ENCODE measurements around the gene MFN2. TPM values are rescaled to one million over a fixed set of nuclear protein-coding genes. Genes with fewer than 3 reads are reported as not detected.

Gene MFN2
- polyA plus RNA-seq, 12 donors: 54.4 to 78.5 (median 64.4) TPM; not detected in 1

DNA sequence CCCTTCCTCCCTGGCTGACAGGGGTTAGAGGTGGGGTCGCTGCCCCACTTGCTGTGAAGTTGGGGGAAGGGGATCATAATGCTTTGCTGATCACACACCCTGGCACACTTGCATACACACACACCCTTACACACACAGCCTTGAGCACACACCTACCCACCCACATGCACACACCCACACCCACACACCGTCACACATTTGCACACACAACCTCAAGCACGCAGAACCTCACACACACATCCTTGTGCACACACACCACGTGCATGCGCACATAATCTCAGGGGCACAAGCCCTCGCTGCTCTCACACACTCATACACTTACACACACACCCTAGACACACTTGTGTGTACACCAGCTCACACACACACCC, 66.5 kb downstream of the MFN2 start:
- DNase-seq: no peak

DNA sequence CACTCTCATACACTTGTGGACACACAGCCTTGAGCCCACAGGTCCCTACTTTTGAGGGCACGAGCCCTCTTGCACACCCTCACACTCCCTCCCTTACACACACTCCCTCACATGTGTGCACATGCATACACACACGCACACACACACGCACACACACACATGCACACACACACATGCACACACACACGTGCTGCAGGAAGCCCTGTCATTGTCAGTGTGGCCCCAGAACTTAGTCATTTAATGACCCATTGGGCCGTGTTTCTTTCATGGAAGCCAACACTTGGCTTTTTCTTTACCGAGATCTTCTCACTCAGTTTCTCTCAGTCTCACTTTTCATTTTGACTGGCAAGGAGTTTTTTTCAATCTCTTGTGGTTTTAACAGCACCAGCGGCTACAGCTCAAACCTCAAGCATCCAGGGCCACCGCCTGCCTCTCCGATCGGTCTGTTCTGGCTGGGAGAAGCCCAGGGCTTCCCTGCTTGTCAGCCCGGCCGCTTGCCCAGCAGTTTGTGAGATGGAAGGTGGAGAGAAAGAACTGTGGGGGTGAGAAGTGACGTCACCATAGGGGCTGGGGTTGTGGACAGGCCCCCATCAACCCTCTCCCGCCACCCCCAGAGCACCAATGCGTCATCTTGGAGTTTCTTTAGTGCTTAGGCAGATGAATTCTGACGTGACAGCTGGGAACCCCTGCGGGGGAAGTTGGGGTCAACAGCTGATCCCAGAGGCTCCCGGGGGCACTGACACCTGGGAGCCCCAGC, 67.1 kb downstream of the MFN2 start:
- no peak for DNase-seq

DNA sequence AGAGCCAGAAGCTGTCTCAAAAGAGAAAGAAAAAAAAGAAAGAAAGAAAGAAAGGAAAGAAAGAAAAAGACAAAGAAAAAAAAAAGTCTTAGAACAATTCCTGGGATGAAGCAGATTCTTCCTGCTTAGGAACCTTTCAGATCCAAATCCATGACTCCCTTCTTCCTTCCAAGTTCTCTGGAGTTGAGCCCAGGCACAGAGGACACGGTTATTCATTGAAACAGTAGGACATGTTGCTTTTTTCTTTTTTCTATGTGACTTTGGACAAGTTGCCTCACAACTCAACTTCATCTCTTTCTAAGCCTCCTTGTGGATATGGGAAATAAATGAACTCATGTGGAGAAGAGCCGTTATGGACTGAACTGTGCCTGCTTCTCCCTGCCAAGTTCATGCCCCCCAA, 68.1 kb downstream of the MFN2 start:
- DNase-seq: peak; percentile 69

DNA sequence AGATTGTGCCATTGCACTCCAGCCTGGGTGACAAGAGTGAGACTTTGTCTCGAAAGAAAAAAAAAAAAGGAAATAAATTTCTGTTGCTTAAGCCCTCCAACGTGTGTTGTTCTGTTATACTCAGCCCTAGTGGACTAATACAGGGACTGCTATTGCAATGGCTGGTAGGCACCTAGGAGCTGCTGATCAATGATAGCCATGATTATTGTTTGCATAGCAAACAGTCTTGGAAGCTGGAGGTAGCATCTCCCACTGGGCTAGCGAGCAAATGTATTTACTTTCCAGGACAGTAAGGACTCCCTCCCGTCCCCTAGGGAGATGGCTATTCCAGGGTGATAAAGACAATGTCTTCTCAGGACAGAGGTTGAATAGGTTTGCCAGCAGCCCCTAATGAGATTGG, 69.4 kb downstream of the MFN2 start:
- DNase-seq: no peak

DNA sequence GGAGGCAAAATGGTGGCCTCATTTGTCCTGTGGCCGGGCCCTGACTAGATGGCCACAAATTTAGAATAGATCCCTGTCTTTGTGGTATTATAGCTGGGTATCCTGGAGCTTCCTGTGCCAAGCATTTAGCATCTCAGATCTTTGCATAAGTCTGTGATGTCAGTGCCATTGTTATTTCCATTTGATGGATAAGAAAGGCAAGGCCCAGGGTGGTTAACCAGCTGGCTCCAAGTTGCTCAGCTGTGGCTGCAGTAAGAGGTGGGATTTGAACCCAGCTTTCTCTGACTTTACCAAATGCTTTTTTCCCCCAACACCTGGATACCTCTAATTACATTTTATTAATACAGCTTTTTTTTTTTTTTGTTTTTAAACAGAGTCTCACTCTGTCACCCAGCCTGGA, 71.1 kb downstream of the MFN2 start:
- DNase-seq: no peak

DNA sequence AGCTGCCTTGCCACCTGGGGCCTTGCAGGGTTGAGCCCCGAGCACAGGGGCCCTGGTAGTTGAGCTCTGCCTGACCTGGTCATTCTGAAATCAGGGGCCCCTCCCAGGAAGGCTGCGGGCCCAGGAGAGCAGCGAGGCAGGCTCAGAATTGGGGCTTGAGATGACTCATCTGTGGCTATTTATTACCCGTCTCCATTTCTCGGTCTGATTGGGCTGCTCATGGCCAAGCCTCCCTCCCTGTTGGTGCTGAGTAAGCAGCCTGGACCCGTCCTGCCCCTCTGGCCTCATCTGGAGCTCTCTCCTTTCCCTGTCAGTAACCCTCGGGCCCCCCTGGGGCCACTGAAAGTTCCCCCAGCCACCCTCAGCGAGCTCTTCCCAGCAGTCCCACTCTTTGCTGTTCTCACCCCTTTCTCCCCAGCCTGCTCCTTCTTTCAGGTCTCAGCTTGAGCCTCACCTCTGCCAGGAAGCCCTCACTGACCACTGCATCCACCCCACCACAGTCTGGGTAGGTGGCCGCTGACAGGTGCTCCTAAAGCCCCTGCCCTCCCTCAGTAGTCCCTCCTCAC, 71.8 kb downstream of the MFN2 start:
- DNase-seq: peak; percentile 51

DNA sequence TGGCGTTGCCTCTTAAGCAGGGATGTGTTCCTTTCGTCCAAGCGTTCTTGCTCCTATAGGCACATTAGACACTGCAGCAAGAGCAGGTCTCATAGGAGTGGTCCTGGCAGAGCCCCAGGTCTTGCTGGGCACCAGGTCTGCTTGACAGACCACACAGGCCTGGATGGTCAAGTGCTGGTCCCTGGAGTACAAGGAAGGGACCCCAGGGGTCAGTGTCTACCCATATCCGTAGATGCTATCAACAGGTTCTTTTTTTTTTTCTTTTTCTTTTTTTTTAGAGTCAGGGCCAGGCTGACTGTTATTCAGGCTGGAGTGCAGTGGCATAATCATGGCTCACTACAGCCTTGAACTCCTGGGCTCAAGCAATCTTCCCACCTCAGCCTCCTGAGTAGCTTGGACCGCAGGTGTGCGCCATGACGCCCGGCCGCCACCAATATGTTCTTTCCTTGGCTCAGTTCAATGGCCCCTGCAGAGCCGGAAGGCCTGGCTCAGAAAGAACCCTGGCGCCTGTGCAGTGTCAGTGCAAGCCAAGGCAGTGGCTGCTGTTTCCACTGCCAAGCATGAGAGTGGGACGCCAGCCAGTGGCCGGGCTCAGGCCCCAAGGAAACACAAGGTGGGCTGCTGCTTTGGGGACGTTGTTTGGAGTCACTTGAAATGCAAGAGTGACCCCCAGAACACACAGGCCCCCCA, 72.9 kb downstream of the MFN2 start:
- peak; percentile 38 for DNase-seq

DNA sequence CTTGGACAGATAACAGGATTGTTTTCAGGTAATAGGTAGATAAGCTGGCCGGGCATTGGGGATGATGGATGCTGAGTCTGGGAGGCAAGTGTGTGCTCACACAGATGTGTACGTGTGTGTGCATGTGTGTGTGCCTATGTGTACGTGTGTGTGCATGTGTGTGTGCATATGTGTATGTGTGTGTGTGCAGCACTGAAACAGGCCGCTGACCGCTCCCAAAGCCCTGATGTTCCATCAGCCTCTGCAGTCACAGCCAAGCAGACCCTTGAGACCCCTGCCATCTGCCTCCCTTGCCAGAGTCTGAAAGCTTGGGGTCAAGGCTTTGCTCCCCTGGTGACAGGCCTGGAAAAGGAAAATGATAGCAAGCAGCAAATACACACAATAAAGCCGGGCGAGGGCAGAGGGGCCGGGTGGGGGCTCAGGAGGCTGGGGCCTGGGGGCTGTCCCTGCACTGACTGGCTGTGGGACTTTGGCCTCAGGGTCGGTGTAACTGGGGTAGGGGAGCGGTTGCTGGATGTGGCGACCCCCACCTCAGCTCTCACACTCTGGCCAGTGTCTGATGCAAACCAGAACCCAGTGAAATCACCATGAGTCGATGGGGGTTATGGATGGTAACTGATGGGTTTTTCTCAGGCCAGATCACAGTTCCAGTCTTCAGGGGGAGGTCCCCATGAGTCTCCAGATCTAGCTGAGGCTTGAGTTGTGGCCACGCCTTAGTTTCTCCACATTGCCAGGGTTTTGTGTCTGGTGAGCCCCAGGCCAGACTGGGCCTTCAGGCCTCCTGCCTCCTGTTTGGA, 73.7 kb downstream of the MFN2 start:
- DNase-seq: no peak

DNA sequence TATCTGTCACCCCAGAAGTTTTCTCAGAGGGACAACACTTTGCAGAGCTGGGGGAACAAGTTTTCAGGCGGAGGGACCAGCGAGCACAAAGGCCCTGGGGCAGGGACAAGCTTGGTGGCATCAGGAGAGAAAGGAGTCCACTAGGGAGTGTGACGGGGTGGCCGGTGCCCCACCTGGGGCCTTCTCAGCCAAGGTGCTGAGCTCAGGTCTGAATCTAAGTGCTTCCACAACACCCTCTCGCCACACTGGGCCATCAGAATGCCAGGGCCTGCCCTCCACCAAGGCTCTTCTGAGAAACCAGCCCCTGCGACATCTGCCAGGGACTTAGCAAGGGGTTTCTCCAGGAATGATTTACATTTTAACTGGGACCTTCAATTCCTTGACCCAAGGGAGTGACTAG, 75.0 kb downstream of the MFN2 start:
- no peak for DNase-seq

DNA sequence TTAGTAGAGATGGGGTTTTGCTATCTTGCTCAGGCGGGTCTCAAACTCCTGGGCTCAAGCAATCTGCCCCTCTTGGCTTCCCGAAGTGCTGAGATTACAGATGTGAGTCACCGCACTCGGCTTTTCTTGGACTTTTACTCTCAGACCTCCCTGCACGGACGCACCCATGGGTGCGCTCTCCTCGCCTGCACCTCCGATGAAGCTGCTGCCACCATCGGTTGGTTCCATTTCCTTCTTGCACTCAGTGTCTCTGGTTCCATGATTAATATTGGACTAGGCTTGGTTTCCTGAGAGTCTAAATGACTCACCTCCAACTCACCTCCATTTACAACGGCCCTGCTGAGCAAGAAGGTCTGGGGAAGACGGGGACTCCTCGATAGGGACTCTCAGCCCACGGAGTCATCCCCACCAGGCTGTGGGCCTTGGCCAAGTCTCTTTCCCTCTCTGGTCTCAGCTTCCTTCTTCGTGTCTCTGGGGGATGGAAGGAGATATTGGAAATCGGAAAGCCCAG, 76.1 kb downstream of the MFN2 start:
- DNase-seq: no peak

DNA sequence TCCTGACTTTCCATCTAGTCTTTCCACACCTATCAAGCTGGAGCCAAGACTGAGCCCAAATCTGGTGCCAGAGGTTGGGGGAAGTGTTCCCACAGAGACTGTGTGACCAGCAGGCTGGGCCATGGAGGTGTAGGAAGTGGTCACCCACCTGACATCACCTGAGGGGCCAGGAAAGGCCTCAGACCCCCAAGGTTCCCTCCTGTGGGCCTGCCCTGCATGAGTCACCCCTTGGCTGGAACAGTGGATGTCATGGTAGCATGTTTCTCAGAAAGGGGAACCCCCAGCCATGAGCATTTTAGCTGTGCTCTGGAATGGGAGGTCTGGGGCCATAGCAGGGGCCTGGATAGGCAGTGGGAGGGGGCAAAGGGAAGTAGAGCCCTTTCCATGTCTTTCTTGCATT, 77.1 kb downstream of the MFN2 start:
- DNase-seq: no peak

DNA sequence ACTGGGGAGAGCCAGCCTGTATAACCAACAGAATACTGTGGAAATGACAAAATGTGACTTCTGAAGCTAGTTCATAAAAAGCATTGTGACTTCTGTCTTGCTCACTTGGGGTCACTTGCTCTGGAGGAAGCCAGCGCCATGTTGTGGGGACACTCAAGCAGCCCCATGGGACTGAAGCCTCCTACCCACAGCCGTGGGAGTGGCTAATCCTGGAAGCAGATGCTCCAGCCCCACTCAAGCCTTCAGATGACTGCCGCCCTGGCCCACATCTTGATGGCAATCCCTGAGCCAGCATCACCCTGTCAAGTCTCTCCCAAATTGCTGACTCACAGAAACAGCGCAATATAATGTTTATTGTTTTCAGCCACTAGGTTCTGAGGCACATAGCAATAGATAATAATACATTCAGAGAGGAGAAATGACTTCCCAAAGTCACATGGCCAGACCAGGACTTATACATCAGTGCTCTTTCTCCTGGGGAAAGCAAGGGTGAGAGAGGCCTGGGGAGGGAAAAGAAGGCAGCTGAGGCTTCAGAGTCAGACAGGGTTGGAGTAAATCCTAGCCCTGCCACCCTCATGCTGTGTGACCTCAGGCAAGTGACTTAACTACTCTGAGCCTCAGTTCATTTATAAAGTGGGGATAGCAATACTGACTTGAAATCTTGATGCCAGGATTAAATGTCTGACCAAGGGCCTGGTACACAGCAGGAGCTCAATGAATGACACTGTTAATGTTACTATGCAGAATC, 77.9 kb downstream of the MFN2 start:
- DNase-seq: no peak

DNA sequence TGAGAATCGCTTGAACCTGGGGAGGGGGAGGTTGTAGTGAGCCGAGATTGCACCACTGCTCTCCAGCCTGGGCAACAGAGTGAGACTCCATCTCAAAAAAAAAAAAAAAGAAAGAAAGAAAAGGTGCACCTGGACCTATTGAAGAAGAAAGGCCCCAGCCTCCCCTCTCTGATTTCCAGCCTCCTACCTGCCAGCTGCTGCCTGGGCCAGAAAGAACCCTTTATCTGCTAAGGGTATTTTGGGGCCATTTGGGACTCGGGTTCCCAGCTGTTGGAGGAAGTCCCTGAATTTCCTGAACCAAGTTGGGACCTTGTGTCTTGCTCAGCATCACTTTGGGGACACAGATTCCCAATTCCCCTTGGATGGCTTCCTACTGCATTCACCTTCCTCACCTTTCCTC, 79.0 kb downstream of the MFN2 start:
- DNase-seq: no peak

DNA sequence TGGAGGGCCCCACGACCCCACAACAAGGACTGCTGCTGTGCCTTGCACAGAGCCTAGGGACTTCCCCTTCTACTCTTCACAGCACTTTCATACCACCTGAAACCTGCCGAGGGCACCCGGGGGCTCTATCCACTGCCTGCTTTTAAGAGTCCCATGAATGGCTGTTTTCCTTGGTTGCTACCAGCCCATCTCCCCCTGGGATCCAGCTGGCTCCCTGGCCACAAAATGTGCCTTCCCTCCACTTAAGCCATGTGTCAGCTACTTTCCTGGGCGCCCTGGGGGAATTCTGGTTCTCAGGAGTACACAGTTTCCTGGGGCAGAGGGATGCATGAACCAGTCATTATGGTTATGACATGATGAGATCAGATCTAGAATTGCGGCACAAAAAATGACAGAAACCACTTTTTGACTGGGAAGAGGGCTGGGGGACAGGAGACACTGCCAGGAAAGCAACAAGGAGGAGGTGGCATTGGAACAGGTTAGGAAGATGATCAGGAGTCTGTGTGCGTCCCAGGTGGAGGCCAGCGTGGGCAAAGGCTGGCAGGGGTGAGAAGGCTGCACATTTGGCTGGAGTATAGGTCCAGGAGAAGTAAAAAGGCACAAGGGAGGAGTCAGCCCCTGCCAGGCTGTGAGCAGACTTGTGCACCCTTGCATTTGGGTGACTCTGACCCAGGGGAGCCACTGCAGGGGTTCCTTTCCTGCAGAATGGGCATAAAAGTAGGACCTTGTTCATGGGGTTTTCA, 79.6 kb downstream of the MFN2 start:
- no peak for DNase-seq

DNA sequence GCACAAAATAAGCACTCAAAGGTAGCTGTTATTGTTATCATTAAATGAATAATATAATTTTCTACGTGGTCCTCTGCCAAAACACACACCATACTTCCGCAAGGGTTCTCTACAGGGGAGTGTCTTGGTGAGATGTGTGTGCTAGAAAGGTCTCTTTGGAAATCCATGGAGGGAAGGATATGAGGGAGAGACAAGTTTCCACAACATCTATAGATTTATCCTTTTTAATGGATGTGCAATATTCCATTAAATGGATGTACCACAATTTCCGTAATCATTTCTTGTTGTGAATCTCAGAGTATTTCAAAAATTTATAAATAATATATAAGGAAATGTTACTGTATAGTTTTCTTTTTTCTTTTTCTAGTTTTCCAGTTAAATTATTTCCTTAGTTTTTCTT, 80.3 kb downstream of the MFN2 start:
- no peak for DNase-seq

Other genes with a start within 250 kb of the MFN2 start
- 10 to 100 TPM in 11 of 12 donors, not detected in 1; 14.0 to 24.3 (median 16.7) TPM for gene AGTRAP, start 244.3 kb upstream of the MFN2 start, polyA plus RNA-seq (ENCODE audit: insufficient read length in 12 of 12)
- gene C1orf167, start 218.3 kb upstream of the MFN2 start, polyA plus RNA-seq (ENCODE audit: insufficient read length in 12 of 12): 10 to 100 TPM in 1 of 12 donors, 1 to 10 TPM in 9, not detected in 2; 1.8 to 10.6 (median 5.7) TPM
- 100 to 1,000 TPM in 1 of 12 donors, 10 to 100 TPM in 11; 22.3 to 122 (median 38.6) TPM for gene MTHFR, start 174.5 kb upstream of the MFN2 start, polyA plus RNA-seq (ENCODE audit: insufficient read length in 12 of 12)
- gene CLCN6, start 174.3 kb upstream of the MFN2 start, polyA plus RNA-seq (ENCODE audit: insufficient read length in 12 of 12): 10 to 100 TPM in 10 of 12 donors, 1 to 10 TPM in 1, not detected in 1; 9.9 to 18.1 (median 14.6) TPM
- 10 to 100 TPM in 1 of 12 donors, 1 to 10 TPM in 7, under 1 TPM in 3, not detected in 1; 0.73 to 14.7 (median 1.5) TPM for gene NPPA, start 132.7 kb upstream of the MFN2 start, polyA plus RNA-seq (ENCODE audit: insufficient read length in 12 of 12)
- not detected for gene NPPB, start 121.5 kb upstream of the MFN2 start, polyA plus RNA-seq (ENCODE audit: insufficient read length in 12 of 12)
- 10 to 100 TPM in 11 of 12 donors, not detected in 1; 22.9 to 37.3 (median 28.4) TPM for gene KIAA2013, start 54.0 kb upstream of the MFN2 start, polyA plus RNA-seq (ENCODE audit: insufficient read length in 12 of 12)
- 100 to 1,000 TPM in 10 of 12 donors, 10 to 100 TPM in 1, not detected in 1; 89.9 to 196 (median 146) TPM for gene PLOD1, start 45.7 kb upstream of the MFN2 start, polyA plus RNA-seq (ENCODE audit: insufficient read length in 12 of 12)
- 10 to 100 TPM in 11 of 12 donors, not detected in 1; 11.2 to 25.4 (median 15.1) TPM for gene MIIP, start 39.1 kb downstream of the MFN2 start, polyA plus RNA-seq (ENCODE audit: insufficient read length in 12 of 12)
- under 1 TPM in 9 of 12 donors, not detected in 3; 0.10 to 0.33 (median 0.22) TPM for gene TNFRSF8, start 82.9 kb downstream of the MFN2 start, polyA plus RNA-seq (ENCODE audit: insufficient read length in 12 of 12)
- gene TNFRSF1B, start 186.5 kb downstream of the MFN2 start, polyA plus RNA-seq (ENCODE audit: insufficient read length in 12 of 12): 10 to 100 TPM in 5 of 12 donors, 1 to 10 TPM in 6, not detected in 1; 9.3 to 15.3 (median 9.9) TPM
- gene VPS13D, start 249.6 kb downstream of the MFN2 start, polyA plus RNA-seq (ENCODE audit: insufficient read length in 12 of 12): 10 to 100 TPM in 11 of 12 donors, not detected in 1; 13.2 to 32.7 (median 18.8) TPM